Keratinocyte (primary cell): ENCODE data around the gene GCK.

ENCODE experiments used
- CTCF ChIP-seq, 3 experiments: IDR thresholded peaks in 1 of 3; conservative IDR thresholded peaks in 1 of 3; optimal IDR thresholded peaks in 1 of 3; 2 replicates in 2 of 3; 3 replicates in 1 of 3; pipeline versions ENCODE3 to v1.5.1; 2011; ENCODE audit warnings: low read length in 3 of 3, mild to moderate bottlenecking in 3 of 3, moderate library complexity in 2 of 3, control low read depth in 1 of 3, inconsistent platforms in 1 of 3; ENCODE audit not compliant: insufficient read depth in 2 of 3; ENCODE audit errors: extremely low read depth in 1 of 3
- EZH2 ChIP-seq: IDR thresholded peaks from one replicate; pipeline ENCODE4 v1.6.1; 2012; ENCODE audit warnings: inconsistent platforms, mild to moderate bottlenecking, low read length, moderate library complexity

- TF ChIP-seq CTCF (optimal IDR thresholded peaks at IDR 0.05 in 1 of 3, IDR thresholded peaks at IDR 0.05 in 1 of 3, conservative IDR thresholded peaks at IDR 0.05 in 1 of 3; ENCODE audit: extremely low read depth in 1 of 3, insufficient read depth in 2 of 3, low read length in 3 of 3) (no peak), EZH2 (no peak)
These were observed 6.7 kb upstream of the GCK start for GRCh38 chr7:44195889-44196288.
